Suprapubic skin (tissue), 4 donors: ENCODE data around the gene ISL1. TPM values are rescaled to one million over a fixed set of nuclear protein-coding genes. Genes with fewer than 3 reads are reported as not detected.

Experiments used
- DNase-seq, 2 donors: peaks; one replicate each; pipeline ENCODE4 v3.0.0-alpha.2; 2019; ENCODE audit warnings: low spot score in 2 of 2
- H3K27ac ChIP-seq: fragments of 200-600 bp; sonication (generic); one replicate; pipeline ENCODE4 v1.5.1; 2019
- H3K27me3 ChIP-seq: fragments of 200-600 bp; sonication (generic); one replicate; pipeline ENCODE4 v1.5.1; 2019
- H3K36me3 ChIP-seq: fragments of 200-600 bp; sonication (generic); one replicate; pipeline ENCODE4 v1.5.1; 2019
- H3K4me1 ChIP-seq: fragments of 200-600 bp; sonication (generic); one replicate; pipeline ENCODE4 v1.5.1; 2019
- H3K4me3 ChIP-seq: fragments of 200-600 bp; sonication (generic); one replicate; pipeline ENCODE4 v1.5.1; 2019; ENCODE audit warnings: mild to moderate bottlenecking
- H3K9me3 ChIP-seq: fragments of 200-600 bp; sonication (generic); one replicate; pipeline ENCODE4 v1.5.1; 2019
- EP300 ChIP-seq: sonication (generic); formaldehyde crosslinking; IDR thresholded peaks from one replicate; pipeline ENCODE4 v1.6.1; 2017; ENCODE audit warnings: antibody characterized with exemption
- POLR2A ChIP-seq, 2 donors: fragments of 450-650 bp; IDR thresholded peaks; one replicate each; pipeline ENCODE4 v1.6.1; 2017; ENCODE audit warnings: antibody characterized with exemption in 2 of 2, mild to moderate bottlenecking in 2 of 2, moderate library complexity in 2 of 2
- POLR2AphosphoS5 ChIP-seq, 3 donors: sonication (generic); formaldehyde crosslinking; IDR thresholded peaks; one replicate each; pipeline ENCODE4 v1.6.1; 2017; ENCODE audit warnings: antibody characterized with exemption in 3 of 3
- WGBS: methylation state at CpG from one replicate; pipeline ENCODE4 v1.1.5; 2018; 5-methylcytosine and 5-hydroxymethylcytosine counted together
- total RNA-seq, 4 donors: library from RNA; depleted of rRNA; stranded (reverse); fragments of >200 nt; gene quantifications; one replicate each; pipeline ENCODE4 v1.1.0, GENCODE V29; 2016
- TF ChIP-seq, protein P1 (sequence below), 2 donors: fragments of 200-600 bp in 1 of 2; fragments of 450-650 bp in 1 of 2; sonication (generic) in 1 of 2; IDR thresholded peaks; one replicate each; pipeline ENCODE4 v1.5.1; 2016 to 2019; ENCODE audit warnings: antibody characterized with exemption in 2 of 2, mild to moderate bottlenecking in 1 of 2, moderate library complexity in 1 of 2

ISL1 gene
- 1 to 10 TPM in 3 of 4 donors, not detected in 1; 1.1 to 3.3 (median 1.6) TPM for total RNA-seq

DNA sequence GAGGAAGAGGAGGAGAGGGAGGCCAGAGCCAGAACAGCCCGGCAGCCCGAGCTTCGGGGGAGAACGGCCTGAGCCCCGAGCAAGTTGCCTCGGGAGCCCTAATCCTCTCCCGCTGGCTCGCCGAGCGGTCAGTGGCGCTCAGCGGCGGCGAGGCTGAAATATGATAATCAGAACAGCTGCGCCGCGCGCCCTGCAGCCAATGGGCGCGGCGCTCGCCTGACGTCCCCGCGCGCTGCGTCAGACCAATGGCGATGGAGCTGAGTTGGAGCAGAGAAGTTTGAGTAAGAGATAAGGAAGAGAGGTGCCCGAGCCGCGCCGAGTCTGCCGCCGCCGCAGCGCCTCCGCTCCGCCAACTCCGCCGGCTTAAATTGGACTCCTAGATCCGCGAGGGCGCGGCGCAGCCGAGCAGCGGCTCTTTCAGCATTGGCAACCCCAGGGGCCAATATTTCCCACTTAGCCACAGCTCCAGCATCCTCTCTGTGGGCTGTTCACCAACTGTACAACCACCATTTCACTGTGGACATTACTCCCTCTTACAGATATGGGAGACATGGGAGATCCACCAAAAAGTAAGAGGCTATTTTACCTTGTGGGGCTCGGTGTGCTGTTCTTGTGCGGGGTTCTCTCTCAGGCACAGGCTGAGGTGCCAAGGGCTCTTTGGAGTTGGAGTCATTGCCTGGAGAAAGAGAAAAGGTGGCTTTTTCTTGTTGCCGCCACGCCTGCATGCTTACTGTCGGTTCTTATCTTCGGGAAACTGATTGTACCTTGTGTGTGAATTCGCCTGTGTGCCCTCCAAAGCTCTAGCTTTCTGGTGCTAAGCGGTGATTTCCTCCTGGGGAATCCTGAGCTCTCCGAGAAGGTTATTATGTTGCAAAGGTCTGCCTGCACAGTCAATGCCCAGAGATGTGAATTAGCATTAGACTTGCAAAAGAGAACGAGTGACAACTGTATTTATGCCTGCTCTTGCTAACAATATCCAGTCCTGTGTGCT lies at the start of gene ISL1:
Gene ISL1 (plus strand): TSS at position 318 of the 991 bp plus-strand sequence. CDS start 224 bp downstream, at position 542.
- Histone ChIP-seq H3K4me1 (peaks cover 52% of the 10 kb centered on the region), H3K4me3 (peak within 1 kb of the TSS; percentile 55), H3K27ac (no peak within 1 kb of the TSS), H3K36me3 (no peaks in the 10 kb centered on the region), H3K27me3 (peaks cover 98% of the 10 kb centered on the region), H3K9me3 (no peaks in the 10 kb centered on the region)
- DNase-seq, result no peak
- TF ChIP-seq POLR2AphosphoS5 (IDR thresholded peaks at IDR 0.05), result no peak
- TF ChIP-seq, protein P1, sequence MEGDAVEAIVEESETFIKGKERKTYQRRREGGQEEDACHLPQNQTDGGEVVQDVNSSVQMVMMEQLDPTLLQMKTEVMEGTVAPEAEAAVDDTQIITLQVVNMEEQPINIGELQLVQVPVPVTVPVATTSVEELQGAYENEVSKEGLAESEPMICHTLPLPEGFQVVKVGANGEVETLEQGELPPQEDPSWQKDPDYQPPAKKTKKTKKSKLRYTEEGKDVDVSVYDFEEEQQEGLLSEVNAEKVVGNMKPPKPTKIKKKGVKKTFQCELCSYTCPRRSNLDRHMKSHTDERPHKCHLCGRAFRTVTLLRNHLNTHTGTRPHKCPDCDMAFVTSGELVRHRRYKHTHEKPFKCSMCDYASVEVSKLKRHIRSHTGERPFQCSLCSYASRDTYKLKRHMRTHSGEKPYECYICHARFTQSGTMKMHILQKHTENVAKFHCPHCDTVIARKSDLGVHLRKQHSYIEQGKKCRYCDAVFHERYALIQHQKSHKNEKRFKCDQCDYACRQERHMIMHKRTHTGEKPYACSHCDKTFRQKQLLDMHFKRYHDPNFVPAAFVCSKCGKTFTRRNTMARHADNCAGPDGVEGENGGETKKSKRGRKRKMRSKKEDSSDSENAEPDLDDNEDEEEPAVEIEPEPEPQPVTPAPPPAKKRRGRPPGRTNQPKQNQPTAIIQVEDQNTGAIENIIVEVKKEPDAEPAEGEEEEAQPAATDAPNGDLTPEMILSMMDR (IDR thresholded peaks at IDR 0.05), result no peak
- TF ChIP-seq POLR2A (IDR thresholded peaks at IDR 0.05), result no peak
- no peak for TF ChIP-seq EP300
- 2% methylated on average over 48 of the region's 57 CpGs for WGBS

- 92% methylated on average over 2 of the region's 2 CpGs for WGBS
- no peaks in the 10 kb centered on the region for H3K36me3 ChIP-seq
- no peak overlapping the region for H3K27ac ChIP-seq
- no peaks in the 10 kb centered on the region for H3K27me3 ChIP-seq
- H3K4me3 ChIP-seq, result no peak overlapping the region
- no peaks in the 10 kb centered on the region for H3K9me3 ChIP-seq
- DNase-seq, result no peak
- TF ChIP-seq POLR2A (IDR thresholded peaks at IDR 0.05), result no peak
- TF ChIP-seq EP300, result no peak
- TF ChIP-seq POLR2AphosphoS5 (IDR thresholded peaks at IDR 0.05), result no peak
- no peaks in the 10 kb centered on the region for H3K4me1 ChIP-seq
Measured at GRCh38 chr5:51336878-51337277, 46.4 kb upstream of the ISL1 start.

DNA sequence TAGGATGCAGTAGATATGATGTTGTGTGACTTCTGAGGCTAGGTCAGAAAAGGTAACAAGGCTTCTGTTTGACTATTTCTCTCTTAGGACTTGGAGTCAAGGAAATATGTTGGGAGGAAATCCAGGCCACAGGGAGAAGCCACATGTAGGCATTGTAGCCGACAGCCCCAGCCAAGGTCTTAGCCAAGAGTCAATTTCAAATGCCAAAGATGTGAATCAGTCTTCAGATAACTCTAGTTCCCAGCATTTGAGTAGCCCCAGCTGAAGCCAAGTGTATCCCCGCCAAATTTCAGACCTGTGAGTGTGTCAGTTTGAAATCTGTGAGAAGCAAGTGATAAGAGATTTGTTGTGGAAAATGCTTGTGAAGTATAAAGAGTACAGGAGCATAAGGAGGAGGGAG lies 38.1 kb upstream of the ISL1 start:
- no peaks in the 10 kb centered on the region for H3K36me3 ChIP-seq
- TF ChIP-seq POLR2A (IDR thresholded peaks at IDR 0.05) (no peak), EP300 (no peak), POLR2AphosphoS5 (IDR thresholded peaks at IDR 0.05) (no peak)
- TF ChIP-seq, protein P1 (IDR thresholded peaks at IDR 0.05), result no peak
- no peak for DNase-seq
- no peak overlapping the region for H3K27ac ChIP-seq
- no peaks in the 10 kb centered on the region for H3K27me3 ChIP-seq
- 61% methylated on average over 2 of the region's 2 CpGs for WGBS
- H3K4me1 ChIP-seq, result no peaks in the 10 kb centered on the region
- H3K4me3 ChIP-seq, result no peak overlapping the region
- no peaks in the 10 kb centered on the region for H3K9me3 ChIP-seq

DNA sequence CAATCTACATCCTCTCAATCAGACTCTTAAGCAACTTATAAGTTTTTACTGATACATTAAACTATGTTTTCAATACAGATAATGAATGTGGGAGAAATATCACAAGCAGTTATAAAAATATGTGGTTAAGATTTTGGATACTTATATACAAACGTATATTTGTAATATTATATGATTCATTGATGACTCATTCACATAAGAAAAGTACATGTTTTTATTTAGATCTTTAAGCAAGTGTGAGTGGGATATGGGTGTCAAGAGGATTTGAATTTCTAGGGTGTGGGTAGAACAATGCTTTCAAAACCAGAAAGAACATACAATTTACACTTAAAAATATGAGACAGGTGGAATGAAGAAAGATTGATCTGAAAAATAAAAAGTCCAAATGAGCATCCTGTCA lies 36.1 kb upstream of the ISL1 start:
- TF ChIP-seq, protein P1 (IDR thresholded peaks at IDR 0.05), result no peak
- TF ChIP-seq POLR2A (IDR thresholded peaks at IDR 0.05) (no peak), EP300 (no peak), POLR2AphosphoS5 (IDR thresholded peaks at IDR 0.05) (no peak)
- H3K27ac ChIP-seq, result no peak overlapping the region
- H3K4me3 ChIP-seq, result no peak overlapping the region
- H3K27me3 ChIP-seq, result no peaks in the 10 kb centered on the region
- no peak for DNase-seq
- H3K9me3 ChIP-seq, result no peaks in the 10 kb centered on the region
- no peaks in the 10 kb centered on the region for H3K4me1 ChIP-seq
- WGBS, result 65% methylated on average over 1 of the region's 1 CpG
- no peaks in the 10 kb centered on the region for H3K36me3 ChIP-seq

GRCh38 chr5:51347704-51348103 lies 35.5 kb upstream of the ISL1 start:
- TF ChIP-seq, protein P1 (IDR thresholded peaks at IDR 0.05), result no peak
- TF ChIP-seq POLR2A (IDR thresholded peaks at IDR 0.05), result no peak
- TF ChIP-seq EP300, result no peak
- no peak for TF ChIP-seq POLR2AphosphoS5 (IDR thresholded peaks at IDR 0.05)
- H3K27ac ChIP-seq, result no peak overlapping the region
- no peaks in the 10 kb centered on the region for H3K36me3 ChIP-seq
- no peaks in the 10 kb centered on the region for H3K4me1 ChIP-seq
- 86% methylated on average over 2 of the region's 2 CpGs for WGBS
- H3K9me3 ChIP-seq, result no peaks in the 10 kb centered on the region
- no peak overlapping the region for H3K4me3 ChIP-seq
- DNase-seq, result no peak
- H3K27me3 ChIP-seq, result no peaks in the 10 kb centered on the region
